GM12864 (cell line): Measurements from ENCODE around the gene FRAT1.

ENCODE experiments used
- DNase-seq: peaks from one replicate; pipeline ENCODE4 v3.0.0-alpha.2; 2011; ENCODE audit warnings: low read depth
- H3K4me3 ChIP-seq: 2 replicates; pipeline ENCODE4 v1.5.1; 2011; ENCODE audit warnings: mild to moderate bottlenecking, low read depth, low read length, control low read depth
- TF ChIP-seq, protein P1 (sequence below): IDR thresholded peaks from 2 replicates; pipeline ENCODE4 v1.5.1; 2011; ENCODE audit warnings: low read depth, mild to moderate bottlenecking, moderate library complexity, low read length, control low read depth, inconsistent platforms; ENCODE audit errors: missing control alignments

Gene FRAT1

DNA sequence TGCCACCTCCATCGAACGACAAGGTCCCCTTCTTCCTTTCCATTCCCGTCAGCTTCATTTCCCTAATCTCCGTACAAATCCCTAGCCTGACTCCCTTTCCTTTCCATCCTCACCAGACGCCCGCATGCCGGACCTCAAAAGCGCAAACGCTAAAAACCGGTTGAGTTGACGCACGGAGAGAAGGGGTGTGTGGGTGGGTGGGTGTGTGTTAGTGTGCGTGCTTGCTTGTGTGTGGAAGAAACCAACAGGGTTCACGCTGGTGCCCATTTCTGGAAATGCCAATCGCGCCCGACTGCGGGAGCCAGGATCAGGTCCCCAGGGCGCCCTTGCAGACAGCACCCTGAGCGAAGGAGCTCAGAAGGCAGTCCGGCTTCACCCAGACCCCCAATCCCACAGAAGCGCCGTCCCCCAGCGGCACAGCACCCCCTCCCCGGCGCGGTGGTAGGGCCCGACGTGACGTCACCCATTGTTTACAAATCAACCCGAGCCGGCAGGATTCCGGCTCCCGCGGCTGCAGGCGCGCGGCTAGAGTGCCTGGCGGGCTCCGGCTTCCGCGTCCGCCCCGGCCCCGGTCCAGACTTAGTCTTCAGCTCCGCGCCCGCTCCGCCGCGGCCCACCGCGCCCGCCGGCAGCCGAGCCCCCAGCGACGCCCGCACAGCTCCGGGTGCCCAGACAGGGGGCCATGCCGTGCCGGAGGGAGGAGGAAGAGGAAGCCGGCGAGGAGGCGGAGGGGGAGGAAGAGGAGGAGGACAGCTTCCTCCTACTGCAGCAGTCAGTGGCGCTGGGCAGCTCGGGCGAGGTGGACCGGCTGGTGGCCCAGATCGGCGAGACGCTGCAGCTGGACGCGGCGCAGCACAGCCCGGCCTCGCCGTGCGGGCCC, at the start of gene FRAT1:
TSS of gene FRAT1 (plus strand) at position 500 of the 880 bp plus-strand sequence. CDS start at position 683, 183 bp downstream.
- DNase-seq, result peak; percentile 64
- peak within 1 kb of the TSS; percentile 71 for H3K4me3 ChIP-seq

DNA sequence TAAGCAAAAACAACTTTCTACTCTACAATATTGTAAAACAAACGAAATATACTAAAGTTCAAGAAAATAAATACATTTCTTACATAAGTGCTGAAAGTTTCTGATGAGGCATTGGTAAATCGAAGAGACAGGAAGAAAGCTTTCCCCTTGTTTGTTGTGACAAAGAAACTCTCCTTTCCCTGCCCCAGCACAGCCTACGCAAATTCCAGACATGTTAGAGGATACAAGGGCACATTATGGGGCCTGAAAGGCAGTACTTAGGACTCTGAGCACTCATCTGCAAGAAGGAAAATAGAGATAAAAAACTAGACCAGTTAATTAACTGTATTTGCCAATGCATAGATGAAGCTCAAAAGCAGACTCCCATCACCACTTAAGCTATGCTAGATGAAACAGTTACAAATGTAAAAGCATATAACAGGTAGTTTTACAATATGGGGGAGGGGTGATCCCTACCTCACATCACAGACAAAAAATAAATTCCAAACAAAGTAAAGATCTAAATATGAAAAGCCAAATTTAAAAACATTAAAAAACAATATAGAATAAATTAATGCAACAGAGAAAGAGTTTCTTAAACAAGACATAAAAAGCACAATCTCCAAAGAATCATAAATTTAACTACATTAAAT, 48.4 kb upstream of the FRAT1 start:
- no peak for DNase-seq
- TF ChIP-seq, protein P1, sequence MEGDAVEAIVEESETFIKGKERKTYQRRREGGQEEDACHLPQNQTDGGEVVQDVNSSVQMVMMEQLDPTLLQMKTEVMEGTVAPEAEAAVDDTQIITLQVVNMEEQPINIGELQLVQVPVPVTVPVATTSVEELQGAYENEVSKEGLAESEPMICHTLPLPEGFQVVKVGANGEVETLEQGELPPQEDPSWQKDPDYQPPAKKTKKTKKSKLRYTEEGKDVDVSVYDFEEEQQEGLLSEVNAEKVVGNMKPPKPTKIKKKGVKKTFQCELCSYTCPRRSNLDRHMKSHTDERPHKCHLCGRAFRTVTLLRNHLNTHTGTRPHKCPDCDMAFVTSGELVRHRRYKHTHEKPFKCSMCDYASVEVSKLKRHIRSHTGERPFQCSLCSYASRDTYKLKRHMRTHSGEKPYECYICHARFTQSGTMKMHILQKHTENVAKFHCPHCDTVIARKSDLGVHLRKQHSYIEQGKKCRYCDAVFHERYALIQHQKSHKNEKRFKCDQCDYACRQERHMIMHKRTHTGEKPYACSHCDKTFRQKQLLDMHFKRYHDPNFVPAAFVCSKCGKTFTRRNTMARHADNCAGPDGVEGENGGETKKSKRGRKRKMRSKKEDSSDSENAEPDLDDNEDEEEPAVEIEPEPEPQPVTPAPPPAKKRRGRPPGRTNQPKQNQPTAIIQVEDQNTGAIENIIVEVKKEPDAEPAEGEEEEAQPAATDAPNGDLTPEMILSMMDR, result no peak
- no peak overlapping the region for H3K4me3 ChIP-seq

More for the DNA sequence above, at the start of gene FRAT1:
- TF ChIP-seq, protein P1, result no peak

- no peak for DNase-seq
- TF ChIP-seq, protein P1, result no peak
- H3K4me3 ChIP-seq, result no peak overlapping the region
Observed at GRCh38 chr10:97273700-97274099, 45.4 kb upstream of the FRAT1 start.

DNA sequence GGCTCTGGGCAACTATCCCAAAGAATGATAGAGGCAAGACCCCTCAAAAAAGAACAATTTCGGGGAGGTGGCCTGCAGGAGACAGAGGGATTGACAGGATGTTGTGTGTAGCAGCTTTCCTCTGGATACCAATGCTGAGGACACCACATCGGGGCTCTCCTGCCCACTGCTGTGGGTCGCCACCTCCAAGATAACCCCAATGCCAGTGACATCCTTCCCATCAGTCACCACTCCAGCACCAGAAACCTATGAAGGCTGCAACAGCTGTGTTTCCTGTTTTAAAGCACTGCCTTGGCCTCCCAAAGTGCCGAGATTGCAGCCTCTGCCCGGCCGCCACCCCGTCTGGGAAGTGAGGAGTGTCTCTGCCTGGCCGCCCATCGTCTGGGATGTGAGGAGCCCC, 44.2 kb upstream of the FRAT1 start:
- no peak for DNase-seq
- no peak overlapping the region for H3K4me3 ChIP-seq
- TF ChIP-seq, protein P1, result no peak

- no peak overlapping the region for H3K4me3 ChIP-seq
- DNase-seq, result no peak
- TF ChIP-seq, protein P1, result no peak
Observed at GRCh38 chr10:97277551-97277950, 41.5 kb upstream of the FRAT1 start.

DNA sequence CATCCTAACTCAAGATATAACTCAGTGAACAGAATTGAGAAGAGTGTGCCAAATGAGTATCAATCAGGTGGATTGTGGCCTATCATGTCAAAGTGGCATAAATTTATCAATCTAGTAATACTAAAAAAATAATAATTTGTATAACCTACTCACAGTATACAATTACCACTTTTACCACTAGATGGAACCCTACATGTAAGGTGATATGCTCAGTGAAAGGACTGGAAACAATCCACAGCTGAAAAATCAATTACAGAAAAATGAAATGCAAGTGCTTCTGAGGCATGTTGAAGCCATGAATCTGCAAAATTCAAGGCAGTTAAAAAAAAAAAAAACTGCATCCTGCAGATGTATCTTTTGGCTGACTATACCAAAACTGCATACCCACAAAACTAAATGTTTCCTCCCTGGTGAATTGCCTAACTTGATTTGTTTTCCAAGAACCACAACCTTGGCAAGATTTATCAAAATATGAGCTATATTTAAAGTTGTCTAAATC, 40.5 kb upstream of the FRAT1 start:
- no peak overlapping the region for H3K4me3 ChIP-seq
- TF ChIP-seq, protein P1, result peak; percentile 50
- DNase-seq, result peak; percentile 19
